OCI-LY1 (cell line): ENCODE measurements around the gene TFF3.

Experiments
- H2AFZ ChIP-seq: fragments of 200-600 bp; sonication (generic), shearing (Covaris generic); 2 replicates; pipeline ENCODE4 v1.6.0; 2014; ENCODE audit warnings: antibody characterized with exemption, mild to moderate bottlenecking, low read length
- H3F3A ChIP-seq: fragments of 200-600 bp; sonication (generic), shearing (Covaris generic); 2 replicates; pipeline ENCODE4 v1.6.0; 2014; ENCODE audit warnings: mild to moderate bottlenecking, antibody characterized with exemption, low read length, moderate library complexity; ENCODE audit not compliant: insufficient read depth
- H3K27ac ChIP-seq: fragments of 200-600 bp; sonication (generic); 2 replicates; pipeline ENCODE4 v1.5.1; 2014; ENCODE audit warnings: low read length, mixed run types, mild to moderate bottlenecking, low read depth; ENCODE audit not compliant: poor library complexity, severe bottlenecking
- H3K27me3 ChIP-seq: fragments of 200-600 bp; sonication (generic); 2 replicates; pipeline ENCODE4 v1.6.0; 2014; ENCODE audit warnings: antibody characterized with exemption, mild to moderate bottlenecking, low read length, moderate library complexity; ENCODE audit not compliant: insufficient read depth
- H3K36me3 ChIP-seq: fragments of 200-600 bp; sonication (generic); 2 replicates; pipeline ENCODE4 v1.6.1; 2014; ENCODE audit warnings: mild to moderate bottlenecking, antibody characterized with exemption, low read length, moderate library complexity, mixed read lengths; ENCODE audit not compliant: insufficient read depth
- H3K4me1 ChIP-seq: fragments of 200-600 bp; sonication (generic); 2 replicates; pipeline ENCODE4 v1.5.1; 2014; ENCODE audit warnings: mild to moderate bottlenecking, low read length, moderate library complexity; ENCODE audit not compliant: insufficient read depth, severe bottlenecking
- H3K4me2 ChIP-seq: fragments of 200-600 bp; sonication (generic), shearing (Covaris generic); 2 replicates; pipeline ENCODE4 v1.6.1; 2014; ENCODE audit warnings: low read length
- H3K4me3 ChIP-seq: fragments of 200-600 bp; sonication (generic); 2 replicates; pipeline ENCODE4 v1.5.1; 2014; ENCODE audit warnings: low read length, low read depth, mild to moderate bottlenecking, mixed read lengths; ENCODE audit not compliant: poor library complexity, severe bottlenecking
- H3K79me2 ChIP-seq: fragments of 200-600 bp; shearing (Covaris generic); 2 replicates; pipeline ENCODE4 v1.6.1; 2016; ENCODE audit warnings: mixed run types, low read length, mixed read lengths; ENCODE audit not compliant: insufficient read depth
- H3K9ac ChIP-seq: fragments of 200-600 bp; sonication (generic), shearing (Covaris generic); 2 replicates; pipeline ENCODE4 v1.6.1; 2014; ENCODE audit warnings: mild to moderate bottlenecking, low read length, mixed read lengths
- H3K9me2 ChIP-seq: fragments of 200-600 bp; sonication (generic), shearing (Covaris generic); 2 replicates; pipeline ENCODE4 v1.6.1; 2014; ENCODE audit warnings: low read depth, mild to moderate bottlenecking, low read length, mixed read lengths
- H3K9me3 ChIP-seq: fragments of 200-600 bp; shearing (Covaris generic); 2 replicates; pipeline ENCODE4 v1.6.1; 2014; ENCODE audit warnings: low read length, mixed read lengths
- H4K20me1 ChIP-seq: fragments of 200-600 bp; sonication (generic), shearing (Covaris generic); 2 replicates; pipeline ENCODE4 v1.6.0; 2016; ENCODE audit warnings: mild to moderate bottlenecking, low read length; ENCODE audit not compliant: insufficient read depth
- CTCF ChIP-seq: fragments of 200-600 bp; sonication (generic), shearing (Covaris generic); IDR thresholded peaks from 2 replicates; pipeline ENCODE4 v1.5.1; 2017; ENCODE audit warnings: mild to moderate bottlenecking, antibody characterized with exemption, low read length, moderate library complexity, mixed read lengths
- EZH2 ChIP-seq: fragments of 200-600 bp; sonication (generic), shearing (Covaris generic); IDR thresholded peaks from 2 replicates; pipeline ENCODE4 v1.8.0; 2017; ENCODE audit warnings: borderline replicate concordance, mixed run types, mild to moderate bottlenecking, antibody characterized with exemption, low read length, moderate library complexity, mixed read lengths

Gene TFF3

GRCh38 chr21:42303443-42303842 lies 11.8 kb downstream of the TFF3 start:
- Histone ChIP-seq H3F3A (no peaks in the 10 kb centered on the region), H3K4me1 (no peaks in the 10 kb centered on the region), H3K4me3 (no peak overlapping the region), H2AFZ (no peak overlapping the region), H3K9ac (no peak overlapping the region), H4K20me1 (no peaks in the 10 kb centered on the region), H3K36me3 (no peaks in the 10 kb centered on the region), H3K79me2 (no peaks in the 10 kb centered on the region), H3K9me2 (no peaks in the 10 kb centered on the region), H3K27ac (no peak overlapping the region), H3K9me3 (no peaks in the 10 kb centered on the region), H3K27me3 (peaks cover 7% of the 10 kb centered on the region; the same call in 1 of the 2 replicates), H3K4me2 (no peak overlapping the region)
- TF ChIP-seq EZH2 (no peak), CTCF (no peak)

GRCh38 chr21:42302794-42303193 lies 12.4 kb downstream of the TFF3 start:
- Histone ChIP-seq H3K36me3 (no peaks in the 10 kb centered on the region), H3K27ac (no peak overlapping the region), H3K27me3 (peaks cover 7% of the 10 kb centered on the region; the same call in 1 of the 2 replicates), H3K4me3 (no peak overlapping the region), H2AFZ (no peak overlapping the region), H3K9me3 (no peaks in the 10 kb centered on the region), H3K79me2 (no peaks in the 10 kb centered on the region), H3K9ac (no peak overlapping the region), H3K9me2 (no peaks in the 10 kb centered on the region), H4K20me1 (no peaks in the 10 kb centered on the region), H3K4me1 (no peaks in the 10 kb centered on the region), H3K4me2 (no peak overlapping the region), H3F3A (no peaks in the 10 kb centered on the region)
- TF ChIP-seq EZH2 (no peak), CTCF (no peak)

GRCh38 chr21:42302076-42302650 lies 13.0 kb downstream of the TFF3 start:
- H3K27ac ChIP-seq = no peak overlapping the region
- no peak overlapping the region for H3K4me3 ChIP-seq
- H3K9ac ChIP-seq = no peak overlapping the region
- H3K9me3 ChIP-seq = no peaks in the 10 kb centered on the region
- no peak for TF ChIP-seq CTCF
- TF ChIP-seq EZH2 = no peak
- H3K27me3 ChIP-seq = peaks cover 7% of the 10 kb centered on the region; the same call in 1 of the 2 replicates
- H3F3A ChIP-seq = no peaks in the 10 kb centered on the region
- H4K20me1 ChIP-seq = no peaks in the 10 kb centered on the region
- H3K4me2 ChIP-seq = no peak overlapping the region
- H2AFZ ChIP-seq = no peak overlapping the region
- H3K36me3 ChIP-seq = no peaks in the 10 kb centered on the region
- no peaks in the 10 kb centered on the region for H3K79me2 ChIP-seq
- H3K9me2 ChIP-seq = no peaks in the 10 kb centered on the region
- no peaks in the 10 kb centered on the region for H3K4me1 ChIP-seq
